HEK293 (cell line): ENCODE measurements around the gene ARPC5L.

Experiments
- CTCF ChIP-seq: fragments of 450-650 bp; formaldehyde crosslinking; IDR thresholded peaks from 2 replicates; pipeline ENCODE4 v1.5.1; 2016; ENCODE audit warnings: missing biosample characterization, missing genetic modification characterization
- ZNF274 ChIP-seq, 2 experiments: fragments of 200-500 bp in 1 of 2; fragments of 450-650 bp in 1 of 2; sonication (Bioruptor generic) in 1 of 2; formaldehyde crosslinking in 1 of 2; IDR thresholded peaks; 2 replicates each; pipeline versions ENCODE4 v1.5.1 to v1.6.1; 2014 to 2016; ENCODE audit warnings: borderline replicate concordance in 1 of 2, inconsistent platforms in 1 of 2, low read length in 1 of 2, missing biosample characterization in 1 of 2, missing genetic modification characterization in 1 of 2
- ZNF777 ChIP-seq: fragments of 450-650 bp; formaldehyde crosslinking; IDR thresholded peaks from 2 replicates; pipeline ENCODE4 v1.5.1; 2017; ENCODE audit warnings: missing biosample characterization, missing genetic modification characterization, borderline replicate concordance

GRCh38 chr9:124857533-124858162, 4.3 kb upstream of the ARPC5L start:
- TF ChIP-seq ZNF777 (tag by site-specific recombination) (no peak), CTCF (tag by site-specific recombination) (no peak), ZNF274 (IDR thresholded peaks at IDR 0.05; ENCODE audit: low read length) (no peak), ZNF274 (tag by site-specific recombination; IDR thresholded peaks at IDR 0.05; ENCODE audit: borderline replicate concordance) (no peak)
